ENCODE results near the gene PITHD1.

PITHD1 gene

GRCh38 chr1:23756676-23757075 is 21.5 kb upstream of the PITHD1 start:
- H3K27ac ChIP-seq (ENCODE audit: low read length): no peak overlapping the region
- H3K36me3 ChIP-seq (replicated peaks; ENCODE audit: low read depth, low read length): peaks cover 77% of the 10 kb centered on the region
- no peaks in the 10 kb centered on the region for H3K4me1 ChIP-seq (ENCODE audit: low read length)
- H3K9ac ChIP-seq (ENCODE audit: low read length): no peak overlapping the region
- H4K20me1 ChIP-seq (ENCODE audit: insufficient read depth, low read length): peaks cover 13% of the 10 kb centered on the region
- no peaks in the 10 kb centered on the region for H3K9me3 ChIP-seq (ENCODE audit: insufficient read depth, low read length)
- peaks cover 12% of the 10 kb centered on the region for H3K79me2 ChIP-seq (ENCODE audit: low read length)
- H3K4me2 ChIP-seq (ENCODE audit: low read length): no peak overlapping the region
- no peaks in the 10 kb centered on the region for H3K27me3 ChIP-seq (ENCODE audit: low read depth, low read length)
- H3K4me3 ChIP-seq (ENCODE audit: low read length): no peak overlapping the region
- no peak overlapping the region for H2AFZ ChIP-seq (ENCODE audit: low read depth, low read length)
- TF ChIP-seq EZH2phosphoT487 (IDR thresholded peaks at IDR 0.05; ENCODE audit: low read depth) (no peak), CTCF (IDR thresholded peaks at IDR 0.05; ENCODE audit: low read depth, low read length) (no peak)

DNA sequence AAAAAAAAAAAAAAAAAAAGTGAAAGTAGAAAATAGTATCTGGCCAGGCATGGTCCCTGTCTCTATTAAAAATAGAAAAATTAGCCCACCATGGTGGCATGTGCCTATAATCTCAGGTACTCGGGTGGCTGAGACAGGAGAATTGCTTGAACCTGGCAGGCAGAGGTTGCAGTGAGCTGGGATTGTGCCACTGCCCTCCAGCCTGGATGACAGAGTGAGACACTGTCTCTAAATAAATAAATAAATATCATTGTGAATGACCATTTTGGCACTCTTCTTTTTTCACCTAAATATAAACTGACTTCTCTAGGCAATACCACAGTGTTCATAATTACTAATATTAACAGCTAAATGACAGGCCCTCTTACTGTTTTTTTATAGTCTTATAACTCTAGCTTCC is 20.4 kb upstream of the PITHD1 start:
- Histone ChIP-seq H3K9me3 (ENCODE audit: insufficient read depth, low read length) (no peaks in the 10 kb centered on the region), H2AFZ (ENCODE audit: low read depth, low read length) (no peak overlapping the region), H3K27ac (ENCODE audit: low read length) (no peak overlapping the region), H3K4me1 (ENCODE audit: low read length) (no peaks in the 10 kb centered on the region), H3K79me2 (ENCODE audit: low read length) (peaks cover 4% of the 10 kb centered on the region; the same call in 1 of the 2 replicates), H3K27me3 (ENCODE audit: low read depth, low read length) (no peaks in the 10 kb centered on the region), H3K4me3 (ENCODE audit: low read length) (no peak overlapping the region), H3K9ac (ENCODE audit: low read length) (no peak overlapping the region), H3K36me3 (replicated peaks; ENCODE audit: low read depth, low read length) (peaks cover 69% of the 10 kb centered on the region), H3K4me2 (ENCODE audit: low read length) (no peak overlapping the region), H4K20me1 (ENCODE audit: insufficient read depth, low read length) (peaks cover 8% of the 10 kb centered on the region)
- TF ChIP-seq CTCF (IDR thresholded peaks at IDR 0.05; ENCODE audit: low read depth, low read length): no peak
- no peak for TF ChIP-seq EZH2phosphoT487 (IDR thresholded peaks at IDR 0.05; ENCODE audit: low read depth)

DNA sequence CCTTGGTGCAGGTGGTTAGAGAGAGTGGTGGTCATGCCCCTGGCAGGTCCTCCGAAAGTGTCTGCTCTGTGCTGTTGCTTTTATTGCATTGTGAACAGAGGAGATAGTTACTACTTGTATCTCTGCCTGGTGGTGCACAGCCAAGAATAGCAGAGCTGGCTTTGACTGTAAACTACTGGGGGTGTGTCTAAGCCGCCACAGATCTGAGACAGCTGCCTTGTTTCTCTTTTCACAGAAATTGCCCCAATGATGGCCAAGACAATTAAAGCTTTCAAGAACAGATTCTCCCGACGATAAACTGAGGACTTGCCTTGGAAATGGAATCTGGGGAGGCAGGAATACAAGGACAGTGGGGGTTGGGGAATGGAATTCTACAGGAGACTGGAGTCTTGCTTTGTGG is 18.9 kb upstream of the PITHD1 start:
- H3K4me3 ChIP-seq (ENCODE audit: low read length): no peak overlapping the region
- H3K27ac ChIP-seq (ENCODE audit: low read length): no peak overlapping the region
- H3K9ac ChIP-seq (ENCODE audit: low read length): no peak overlapping the region
- H3K36me3 ChIP-seq (replicated peaks; ENCODE audit: low read depth, low read length): peaks cover 55% of the 10 kb centered on the region
- H3K27me3 ChIP-seq (ENCODE audit: low read depth, low read length): no peaks in the 10 kb centered on the region
- H2AFZ ChIP-seq (ENCODE audit: low read depth, low read length): no peak overlapping the region
- H3K9me3 ChIP-seq (ENCODE audit: insufficient read depth, low read length): no peaks in the 10 kb centered on the region
- H3K79me2 ChIP-seq (ENCODE audit: low read length): no peaks in the 10 kb centered on the region; the same call in 1 of the 2 replicates
- TF ChIP-seq EZH2phosphoT487 (IDR thresholded peaks at IDR 0.05; ENCODE audit: low read depth) (no peak), CTCF (IDR thresholded peaks at IDR 0.05; ENCODE audit: low read depth, low read length) (no peak)
- no peak overlapping the region for H3K4me2 ChIP-seq (ENCODE audit: low read length)
- peaks cover 2% of the 10 kb centered on the region; the same call in 1 of the 2 replicates for H4K20me1 ChIP-seq (ENCODE audit: insufficient read depth, low read length)
- no peaks in the 10 kb centered on the region for H3K4me1 ChIP-seq (ENCODE audit: low read length)

DNA sequence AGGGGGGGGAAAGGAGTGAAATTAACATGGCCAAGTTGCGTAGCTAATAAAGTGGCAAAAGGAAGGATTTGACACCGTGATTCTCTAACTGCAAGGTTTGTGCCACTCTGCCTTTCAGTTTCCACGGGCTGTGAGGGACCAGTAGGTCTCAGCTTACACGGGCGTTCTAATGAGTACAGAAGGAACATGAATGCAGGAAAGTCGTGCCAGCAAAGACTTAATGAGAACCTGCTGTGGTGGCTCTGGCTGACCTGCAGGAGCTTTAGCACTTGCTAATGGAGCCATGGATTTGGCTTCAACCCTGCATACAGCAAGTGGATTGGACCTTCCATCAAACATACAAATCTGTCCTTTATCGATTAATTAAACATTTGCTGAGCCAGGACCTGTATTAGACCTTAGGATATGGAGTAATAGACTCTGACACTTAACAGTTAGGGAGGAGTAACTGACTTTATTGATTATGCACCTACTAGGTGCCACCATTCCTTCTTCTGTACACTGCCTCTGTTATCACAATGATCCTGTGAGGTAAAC is 15.1 kb upstream of the PITHD1 start:
- H2AFZ ChIP-seq (ENCODE audit: low read depth, low read length): no peak overlapping the region
- H3K9ac ChIP-seq (ENCODE audit: low read length): no peak overlapping the region
- no peaks in the 10 kb centered on the region for H3K4me1 ChIP-seq (ENCODE audit: low read length)
- H3K4me2 ChIP-seq (ENCODE audit: low read length): no peak overlapping the region
- TF ChIP-seq CTCF (IDR thresholded peaks at IDR 0.05; ENCODE audit: low read depth, low read length) (no peak), EZH2phosphoT487 (IDR thresholded peaks at IDR 0.05; ENCODE audit: low read depth) (no peak)
- H3K36me3 ChIP-seq (replicated peaks; ENCODE audit: low read depth, low read length): peaks cover 25% of the 10 kb centered on the region
- no peaks in the 10 kb centered on the region for H3K9me3 ChIP-seq (ENCODE audit: insufficient read depth, low read length)
- no peak overlapping the region for H3K4me3 ChIP-seq (ENCODE audit: low read length)
- peaks cover 2% of the 10 kb centered on the region; the same call in 1 of the 2 replicates for H4K20me1 ChIP-seq (ENCODE audit: insufficient read depth, low read length)
- H3K27me3 ChIP-seq (ENCODE audit: low read depth, low read length): no peaks in the 10 kb centered on the region
- H3K79me2 ChIP-seq (ENCODE audit: low read length): no peaks in the 10 kb centered on the region; the same call in 1 of the 2 replicates
- no peak overlapping the region for H3K27ac ChIP-seq (ENCODE audit: low read length)
